HepG2 (cell line): Measurements from ENCODE around the gene ANKRD52. TPM values are rescaled to one million over a fixed set of nuclear protein-coding genes. Genes with fewer than 3 reads are reported as not detected.

Source experiments
- DNMT1 ChIP-seq: sonication (generic); formaldehyde crosslinking; IDR thresholded peaks from 2 replicates; pipeline ENCODE4 v1.5.1; 2020; ENCODE audit warnings: mild to moderate bottlenecking, missing genetic modification reagents
- GATA4 ChIP-seq: sonication (generic); IDR thresholded peaks from 2 replicates; pipeline ENCODE4 v1.6.1; 2016; ENCODE audit warnings: antibody characterized with exemption, low read depth, borderline replicate concordance
- MAFG ChIP-seq: sonication (generic); formaldehyde crosslinking; IDR thresholded peaks from 2 replicates; pipeline ENCODE4 v1.5.1; 2020; ENCODE audit warnings: mild to moderate bottlenecking, missing genetic modification reagents
- MAZ ChIP-seq, 2 experiments: sonication (generic) in 1 of 2; formaldehyde crosslinking in 1 of 2; IDR thresholded peaks; 2 replicates each; pipeline versions ENCODE4 v1.5.0 to v1.6.1; 2012 to 2020; ENCODE audit warnings: low read depth in 2 of 2, mild to moderate bottlenecking in 2 of 2, borderline replicate concordance in 1 of 2, improper control_type of control experiment in 1 of 2, low read length in 1 of 2, missing genetic modification reagents in 1 of 2, moderate library complexity in 1 of 2
- NR3C1 ChIP-seq: sonication (generic); formaldehyde crosslinking; IDR thresholded peaks from 2 replicates; pipeline ENCODE4 v1.4.0; 2020; ENCODE audit warnings: missing genetic modification reagents
- POLR2AphosphoS5 ChIP-seq: IDR thresholded peaks from 2 replicates; pipeline ENCODE4 v1.6.1; 2012; ENCODE audit warnings: low read depth, low read length
- RFX5 ChIP-seq: IDR thresholded peaks from 2 replicates; pipeline ENCODE4 v1.6.1; 2011; ENCODE audit warnings: low read depth, low read length, improper control_type of control experiment
- TBP ChIP-seq: sonication (generic); formaldehyde crosslinking; IDR thresholded peaks from 2 replicates; pipeline ENCODE4 v1.5.0; 2020; ENCODE audit warnings: missing genetic modification reagents
- U2AF2 ChIP-seq: fragments of 200-400 bp; formaldehyde crosslinking; IDR thresholded peaks from 2 replicates; pipeline ENCODE4 v1.6.1; 2017; ENCODE audit warnings: low read depth, mild to moderate bottlenecking, low read length
- ZNF12 ChIP-seq: sonication (generic); formaldehyde crosslinking; IDR thresholded peaks from 2 replicates; pipeline ENCODE4 v1.5.0; 2020; ENCODE audit warnings: missing genetic modification reagents
- ZNF138 ChIP-seq: sonication (generic); formaldehyde crosslinking; IDR thresholded peaks from 2 replicates; pipeline ENCODE4 v1.5.0; 2020; ENCODE audit warnings: mild to moderate bottlenecking, low read depth, missing genetic modification reagents
- ZNF350 ChIP-seq: sonication (generic); formaldehyde crosslinking; IDR thresholded peaks from 2 replicates; pipeline ENCODE4 v1.4.0; 2020; ENCODE audit warnings: mild to moderate bottlenecking, low read depth, missing genetic modification reagents, borderline replicate concordance
- ZNF709 ChIP-seq: sonication (generic); formaldehyde crosslinking; IDR thresholded peaks from 2 replicates; pipeline ENCODE4 v1.5.0; 2020; ENCODE audit warnings: mild to moderate bottlenecking, missing genetic modification reagents
- ZNF766 ChIP-seq: sonication (generic); formaldehyde crosslinking; IDR thresholded peaks from 2 replicates; pipeline ENCODE4 v1.5.0; 2020; ENCODE audit warnings: missing genetic modification reagents, borderline replicate concordance
- ZNF790 ChIP-seq: sonication (generic); formaldehyde crosslinking; IDR thresholded peaks from 2 replicates; pipeline ENCODE4 v1.8.0; 2022; ENCODE audit warnings: missing genetic modification reagents, mild to moderate bottlenecking, borderline replicate concordance
- ZNF83 ChIP-seq: sonication (generic); formaldehyde crosslinking; IDR thresholded peaks from 2 replicates; pipeline ENCODE4 v1.4.0; 2020; ENCODE audit warnings: missing genetic modification reagents, mild to moderate bottlenecking, borderline replicate concordance
- polyA plus RNA-seq, 8 experiments: library from polyadenylated mRNA; depleted of rRNA in 3 of 8; stranded (reverse) in 7 of 8; unstranded in 1 of 8; fragments of >200 nt; fragmentation: Illumina TruSeq in 4 of 8; extraction: Trizol in 4 of 8; gene quantifications; 2 replicates each; pipeline versions ENCODE4 v1.2.1 to v1.2.3, GENCODE V29; 2011 to 2016; ENCODE audit warnings: low read depth in 4 of 8, missing spikeins in 1 of 8, mixed read lengths in 1 of 8; ENCODE audit not compliant: insufficient read depth in 1 of 8
- total RNA-seq, 5 experiments: library from RNA; depleted of rRNA; stranded (reverse); fragments of >200 nt; fragmentation: Illumina TruSeq; extraction: Trizol; gene quantifications; 2 replicates each; pipeline ENCODE4 v1.2.3, GENCODE V29; 2016; ENCODE audit warnings: low read depth in 1 of 5
- TF ChIP-seq, protein P1 (sequence below): IDR thresholded peaks from 2 replicates; pipeline ENCODE4 v1.6.1; 2016; ENCODE audit warnings: missing compliant biosample characterization, missing genetic modification reagents, borderline replicate concordance
- TF ChIP-seq, protein P2 (sequence below): fragments of 450-650 bp; IDR thresholded peaks from 2 replicates; pipeline ENCODE4 v1.6.1; 2016
- TF ChIP-seq, protein P3 (sequence below): sonication (generic); formaldehyde crosslinking; IDR thresholded peaks from 2 replicates; pipeline ENCODE4 v1.4.0; 2020; ENCODE audit warnings: missing genetic modification reagents
- TF ChIP-seq, protein P4 (sequence below): sonication (generic); formaldehyde crosslinking; IDR thresholded peaks from 2 replicates; pipeline ENCODE4 v1.5.0; 2020; ENCODE audit warnings: mild to moderate bottlenecking, missing genetic modification reagents
- TF ChIP-seq, protein P5 (sequence below): sonication (generic); formaldehyde crosslinking; IDR thresholded peaks from 2 replicates; pipeline ENCODE4 v1.4.0; 2020; ENCODE audit warnings: mild to moderate bottlenecking, missing genetic modification reagents

Gene ANKRD52
- total and polyA plus RNA-seq, 2 of the 13 experiments (the other 11 are each of a cell fraction or from before 2014, with no cell fraction given): 7.8 to 9.2 TPM

DNA sequence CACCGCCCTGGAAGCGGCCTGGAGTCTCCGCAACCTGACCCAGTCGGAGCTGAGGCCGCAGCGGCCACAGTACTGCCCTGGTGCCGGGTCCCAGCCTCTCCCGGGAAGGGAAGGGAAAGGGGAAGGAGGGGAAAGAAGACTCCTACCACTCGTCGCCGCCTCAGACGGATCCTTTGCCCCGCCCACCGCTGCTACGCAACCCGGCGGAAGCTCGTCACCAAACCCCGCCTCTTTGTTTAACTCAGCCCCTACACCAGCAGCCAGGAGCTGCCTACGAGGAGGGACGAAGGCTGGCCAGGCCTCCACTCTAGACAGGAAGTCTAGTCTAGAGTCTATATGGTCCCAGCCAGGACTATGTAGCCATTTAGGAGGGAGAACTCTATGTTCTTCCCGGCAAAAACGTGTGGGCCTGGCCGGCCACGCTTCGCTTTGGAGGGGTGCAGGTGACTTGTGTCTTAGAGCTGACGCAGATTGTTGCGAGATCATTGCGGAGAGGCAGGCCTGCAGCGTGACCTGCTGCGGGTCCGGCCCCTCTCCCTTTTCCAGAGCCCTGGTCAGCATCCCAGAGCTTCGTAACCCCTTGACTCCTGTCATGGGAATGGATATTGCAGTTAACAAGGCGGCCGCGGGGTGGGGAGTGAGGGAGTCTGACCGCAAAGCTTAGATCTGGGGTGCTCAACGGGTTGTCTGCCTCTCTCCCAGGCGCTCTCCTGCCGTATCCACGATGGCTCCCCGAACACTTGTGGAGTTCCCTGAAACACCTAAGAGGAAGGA, 36.2 kb downstream of the ANKRD52 start, which contains the start of gene RNF41 (continued):
- TF ChIP-seq, protein P1, sequence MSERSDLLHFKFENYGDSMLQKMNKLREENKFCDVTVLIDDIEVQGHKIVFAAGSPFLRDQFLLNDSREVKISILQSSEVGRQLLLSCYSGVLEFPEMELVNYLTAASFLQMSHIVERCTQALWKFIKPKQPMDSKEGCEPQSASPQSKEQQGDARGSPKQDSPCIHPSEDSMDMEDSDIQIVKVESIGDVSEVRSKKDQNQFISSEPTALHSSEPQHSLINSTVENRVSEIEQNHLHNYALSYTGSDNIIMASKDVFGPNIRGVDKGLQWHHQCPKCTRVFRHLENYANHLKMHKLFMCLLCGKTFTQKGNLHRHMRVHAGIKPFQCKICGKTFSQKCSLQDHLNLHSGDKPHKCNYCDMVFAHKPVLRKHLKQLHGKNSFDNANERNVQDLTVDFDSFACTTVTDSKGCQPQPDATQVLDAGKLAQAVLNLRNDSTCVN: peak; percentile 97
- TF ChIP-seq MAFG (no peak), ZNF83 (no peak), ZNF350 (CRISPR knock-in tag) (peak; percentile 86; the same call in 1 of the 2 replicates), GATA4 (peak; percentile 42; the same call in 1 of the 2 replicates), U2AF2 (no peak), ZNF766 (CRISPR knock-in tag) (peak; percentile 87; the same call in 1 of the 2 replicates), POLR2AphosphoS5 (peak; percentile 97), DNMT1 (no peak), ZNF709 (CRISPR knock-in tag) (peak; percentile 56; the same call in 1 of the 2 replicates), ZNF790 (CRISPR knock-in tag) (peak; percentile 84; the same call in 1 of the 2 replicates), ZNF138 (peak; percentile 35; the same call in 1 of the 2 replicates), MAZ (IDR thresholded peaks at IDR 0.05; ENCODE audit: borderline replicate concordance, low read depth, low read length) (0 out of 2 replicates have a peak, but pooled peaks have one; percentile 5), MAZ (CRISPR knock-in tag; IDR thresholded peaks at IDR 0.05; ENCODE audit: low read depth) (no peak), RFX5 (0 out of 2 replicates have a peak, but pooled peaks have one; percentile 21), NR3C1 (CRISPR knock-in tag) (no peak), ZNF12 (CRISPR knock-in tag) (no peak), TBP (no peak)
- TF ChIP-seq, protein P2, sequence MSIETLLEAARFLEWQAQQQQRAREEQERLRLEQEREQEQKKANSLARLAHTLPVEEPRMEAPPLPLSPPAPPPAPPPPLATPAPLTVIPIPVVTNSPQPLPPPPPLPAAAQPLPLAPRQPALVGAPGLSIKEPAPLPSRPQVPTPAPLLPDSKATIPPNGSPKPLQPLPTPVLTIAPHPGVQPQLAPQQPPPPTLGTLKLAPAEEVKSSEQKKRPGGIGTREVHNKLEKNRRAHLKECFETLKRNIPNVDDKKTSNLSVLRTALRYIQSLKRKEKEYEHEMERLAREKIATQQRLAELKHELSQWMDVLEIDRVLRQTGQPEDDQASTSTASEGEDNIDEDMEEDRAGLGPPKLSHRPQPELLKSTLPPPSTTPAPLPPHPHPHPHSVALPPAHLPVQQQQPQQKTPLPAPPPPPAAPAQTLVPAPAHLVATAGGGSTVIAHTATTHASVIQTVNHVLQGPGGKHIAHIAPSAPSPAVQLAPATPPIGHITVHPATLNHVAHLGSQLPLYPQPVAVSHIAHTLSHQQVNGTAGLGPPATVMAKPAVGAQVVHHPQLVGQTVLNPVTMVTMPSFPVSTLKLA: no peak
- TF ChIP-seq, protein P3, sequence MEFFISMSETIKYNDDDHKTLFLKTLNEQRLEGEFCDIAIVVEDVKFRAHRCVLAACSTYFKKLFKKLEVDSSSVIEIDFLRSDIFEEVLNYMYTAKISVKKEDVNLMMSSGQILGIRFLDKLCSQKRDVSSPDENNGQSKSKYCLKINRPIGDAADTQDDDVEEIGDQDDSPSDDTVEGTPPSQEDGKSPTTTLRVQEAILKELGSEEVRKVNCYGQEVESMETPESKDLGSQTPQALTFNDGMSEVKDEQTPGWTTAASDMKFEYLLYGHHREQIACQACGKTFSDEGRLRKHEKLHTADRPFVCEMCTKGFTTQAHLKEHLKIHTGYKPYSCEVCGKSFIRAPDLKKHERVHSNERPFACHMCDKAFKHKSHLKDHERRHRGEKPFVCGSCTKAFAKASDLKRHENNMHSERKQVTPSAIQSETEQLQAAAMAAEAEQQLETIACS (CRISPR knock-in tag): peak; percentile 53; the same call in 1 of the 2 replicates
- TF ChIP-seq, protein P4, sequence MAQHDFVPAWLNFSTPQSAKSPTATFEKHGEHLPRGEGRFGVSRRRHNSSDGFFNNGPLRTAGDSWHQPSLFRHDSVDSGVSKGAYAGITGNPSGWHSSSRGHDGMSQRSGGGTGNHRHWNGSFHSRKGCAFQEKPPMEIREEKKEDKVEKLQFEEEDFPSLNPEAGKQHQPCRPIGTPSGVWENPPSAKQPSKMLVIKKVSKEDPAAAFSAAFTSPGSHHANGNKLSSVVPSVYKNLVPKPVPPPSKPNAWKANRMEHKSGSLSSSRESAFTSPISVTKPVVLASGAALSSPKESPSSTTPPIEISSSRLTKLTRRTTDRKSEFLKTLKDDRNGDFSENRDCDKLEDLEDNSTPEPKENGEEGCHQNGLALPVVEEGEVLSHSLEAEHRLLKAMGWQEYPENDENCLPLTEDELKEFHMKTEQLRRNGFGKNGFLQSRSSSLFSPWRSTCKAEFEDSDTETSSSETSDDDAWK (CRISPR knock-in tag): no peak
- TF ChIP-seq, protein P5, sequence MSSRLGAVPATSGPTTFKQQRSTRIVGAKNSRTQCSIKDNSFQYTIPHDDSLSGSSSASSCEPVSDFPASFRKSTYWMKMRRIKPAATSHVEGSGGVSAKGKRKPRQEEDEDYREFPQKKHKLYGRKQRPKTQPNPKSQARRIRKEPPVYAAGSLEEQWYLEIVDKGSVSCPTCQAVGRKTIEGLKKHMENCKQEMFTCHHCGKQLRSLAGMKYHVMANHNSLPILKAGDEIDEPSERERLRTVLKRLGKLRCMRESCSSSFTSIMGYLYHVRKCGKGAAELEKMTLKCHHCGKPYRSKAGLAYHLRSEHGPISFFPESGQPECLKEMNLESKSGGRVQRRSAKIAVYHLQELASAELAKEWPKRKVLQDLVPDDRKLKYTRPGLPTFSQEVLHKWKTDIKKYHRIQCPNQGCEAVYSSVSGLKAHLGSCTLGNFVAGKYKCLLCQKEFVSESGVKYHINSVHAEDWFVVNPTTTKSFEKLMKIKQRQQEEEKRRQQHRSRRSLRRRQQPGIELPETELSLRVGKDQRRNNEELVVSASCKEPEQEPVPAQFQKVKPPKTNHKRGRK: no peak
